NCI-H748 (cell line): Measurements from ENCODE around the gene SCNN1G.
A peak's percentile ranks its signal among the peaks of the same experiment; 100 is the strongest.
"Not testable (repeated sequence)": the region's sequence is repeated elsewhere in the genome, so short reads cannot be mapped to it uniquely, and the experiment has no call there.

ENCODE experiments used
- DNase-seq: peaks from one replicate; lab custom pipeline; 2025; ENCODE audit not compliant: unreplicated experiment; lab: John Stamatoyannopoulos, UW

The SCNN1G gene

GRCh38 chr16:23182679-23183542 is at the start of gene SCNN1G:
TSS of gene SCNN1G (plus strand) at chr16:23182745. CDS start at chr16:23186272, 3,527 bp downstream.
- DNase-seq, result peak; percentile 44

- DNase-seq, result no peak
These were observed 49.6 kb upstream of the SCNN1G start for GRCh38 chr16:23132775-23133463.

DNA sequence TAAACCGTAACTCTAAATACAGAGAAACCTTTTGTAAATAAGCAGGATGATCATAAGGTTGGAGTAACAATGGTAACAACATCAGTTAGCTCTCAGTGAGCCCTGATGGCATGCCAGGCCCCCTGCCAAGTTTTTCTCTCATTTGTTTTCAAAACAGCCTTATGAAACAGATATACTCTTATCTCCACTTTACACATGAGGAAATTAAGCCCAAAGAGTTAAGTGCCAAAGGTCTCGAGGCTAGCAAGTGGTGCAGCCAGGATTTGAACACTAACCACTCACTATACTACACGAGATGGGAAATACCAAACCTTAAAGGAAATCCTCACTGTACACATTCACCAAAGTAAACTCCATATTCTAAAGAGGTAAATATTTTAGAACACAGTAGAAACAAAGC is 48.3 kb upstream of the SCNN1G start:
- no peak for DNase-seq

DNA sequence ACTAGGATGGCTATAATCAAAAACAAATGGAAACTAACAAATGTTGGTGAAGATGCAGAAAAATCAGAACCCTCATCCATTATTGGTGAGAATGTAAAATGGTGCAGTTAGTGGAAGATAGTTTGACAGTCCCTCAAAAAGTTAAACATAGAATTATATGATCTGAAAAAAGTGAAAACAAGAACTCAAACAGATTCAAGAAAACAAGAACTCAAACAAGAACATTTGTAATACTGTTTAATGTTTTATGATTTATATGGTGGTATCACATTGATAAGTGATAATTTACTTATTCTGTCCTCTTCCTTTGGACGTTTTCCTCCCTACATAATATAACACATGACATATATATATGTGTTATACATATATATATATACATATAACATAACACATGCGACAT is 45.3 kb upstream of the SCNN1G start:
- no peak for DNase-seq

DNA sequence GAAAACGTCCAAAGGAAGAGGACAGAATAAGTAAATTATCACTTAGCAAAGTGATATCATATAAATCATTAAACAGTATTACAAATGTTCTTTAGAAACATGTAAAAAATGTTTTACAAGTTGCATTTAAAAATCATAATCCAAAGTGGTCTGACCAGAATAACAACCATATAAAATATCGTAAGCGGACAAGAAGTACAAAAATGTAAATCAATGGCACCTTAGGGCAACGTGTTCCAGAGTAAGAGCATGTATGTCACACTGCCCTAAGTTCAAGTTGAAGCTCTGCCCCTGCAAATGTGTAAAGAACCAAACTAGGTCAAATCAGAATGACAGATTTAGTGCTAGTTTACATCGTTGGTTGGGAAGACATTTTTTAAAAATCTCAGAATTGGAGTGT is 44.7 kb upstream of the SCNN1G start:
- no peak for DNase-seq

- DNase-seq, result no peak
These were observed 42.4 kb upstream of the SCNN1G start for GRCh38 chr16:23140107-23140506.

DNA sequence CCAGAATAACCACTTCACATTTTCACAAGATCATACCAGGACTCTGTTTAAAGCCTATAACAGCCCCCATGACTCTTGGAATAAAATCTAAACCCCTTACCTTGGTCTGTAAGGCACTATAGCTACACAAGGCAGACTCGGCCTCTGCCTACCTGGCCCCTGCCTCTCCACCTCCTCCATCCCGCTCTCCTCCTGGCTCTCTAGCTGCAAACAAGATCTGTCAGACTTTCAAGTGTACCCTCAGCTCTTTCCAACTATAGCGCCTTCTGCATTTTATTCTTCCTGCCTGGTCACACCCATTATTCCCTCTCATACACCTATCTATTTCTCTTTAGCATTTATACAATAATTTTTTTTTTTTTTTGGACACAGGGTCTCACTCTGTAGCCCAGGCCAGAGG is 41.5 kb upstream of the SCNN1G start:
- DNase-seq, result no peak

- DNase-seq, result no peak
These were observed 41.0 kb upstream of the SCNN1G start for GRCh38 chr16:23141500-23141899.

DNA sequence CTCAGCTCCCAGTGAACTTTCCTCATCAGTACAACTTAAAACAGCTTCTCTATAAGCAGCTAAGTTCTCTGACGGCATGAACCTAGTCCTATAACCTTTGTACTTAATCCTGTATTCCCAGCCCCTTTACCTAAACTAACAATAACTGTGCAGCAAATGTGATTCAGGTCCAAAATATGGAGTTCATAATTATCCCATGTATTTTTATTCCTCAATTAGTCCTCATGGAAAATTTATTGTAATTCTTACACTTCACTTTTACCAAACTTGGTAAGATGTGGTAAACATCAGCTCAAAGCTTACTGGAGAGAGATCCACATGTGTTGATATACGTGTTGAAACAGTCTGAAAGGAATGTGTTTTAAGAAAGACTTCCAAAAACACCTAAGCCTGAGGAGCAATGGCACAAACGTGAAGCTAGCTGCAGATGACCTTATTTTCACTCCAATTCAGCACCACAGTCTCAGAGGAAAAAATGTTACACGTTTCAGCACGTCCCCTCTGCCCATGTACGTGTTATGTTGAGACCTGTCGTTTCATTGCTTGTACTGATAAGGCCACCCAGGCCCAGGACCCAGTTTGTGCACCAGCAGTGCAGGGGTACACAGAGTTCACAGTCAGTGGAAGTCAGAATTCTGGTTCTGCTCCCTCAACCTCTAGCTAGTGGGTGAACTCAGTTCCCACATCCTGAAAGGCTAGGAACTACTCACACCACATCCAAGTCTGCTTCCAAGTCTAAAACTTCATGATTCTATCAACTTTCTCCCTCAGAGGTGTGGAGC is 40.4 kb upstream of the SCNN1G start:
- no peak for DNase-seq

DNA sequence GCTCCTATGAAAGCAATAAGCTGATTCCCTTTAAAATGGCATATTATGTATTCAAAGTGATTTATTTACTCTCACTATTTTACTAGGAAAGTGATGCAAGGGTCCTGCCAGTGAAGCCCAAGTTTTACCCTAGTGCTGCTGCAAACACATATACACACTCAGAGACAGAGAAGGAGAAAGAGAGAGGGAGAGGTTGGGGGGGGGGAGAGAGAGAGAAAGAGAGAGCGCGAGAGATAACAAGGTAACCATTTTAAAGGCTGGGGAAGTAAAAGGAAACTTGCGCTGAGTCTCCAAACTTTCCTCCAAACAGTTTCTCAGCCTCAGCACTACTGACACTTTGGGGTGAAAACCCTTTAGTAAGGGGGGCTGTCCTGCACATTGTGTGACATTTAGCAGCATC is 39.2 kb upstream of the SCNN1G start:
- DNase-seq, result no peak

- not testable (repeated sequence) for DNase-seq
These were observed 38.2 kb upstream of the SCNN1G start for GRCh38 chr16:23144393-23144792.

GRCh38 chr16:23145186-23145585 is 37.4 kb upstream of the SCNN1G start:
- DNase-seq, result peak; percentile 19

GRCh38 chr16:23145608-23146007 is 36.9 kb upstream of the SCNN1G start:
- DNase-seq, result no peak

GRCh38 chr16:23146877-23147601 is 35.5 kb upstream of the SCNN1G start:
- no peak for DNase-seq

DNA sequence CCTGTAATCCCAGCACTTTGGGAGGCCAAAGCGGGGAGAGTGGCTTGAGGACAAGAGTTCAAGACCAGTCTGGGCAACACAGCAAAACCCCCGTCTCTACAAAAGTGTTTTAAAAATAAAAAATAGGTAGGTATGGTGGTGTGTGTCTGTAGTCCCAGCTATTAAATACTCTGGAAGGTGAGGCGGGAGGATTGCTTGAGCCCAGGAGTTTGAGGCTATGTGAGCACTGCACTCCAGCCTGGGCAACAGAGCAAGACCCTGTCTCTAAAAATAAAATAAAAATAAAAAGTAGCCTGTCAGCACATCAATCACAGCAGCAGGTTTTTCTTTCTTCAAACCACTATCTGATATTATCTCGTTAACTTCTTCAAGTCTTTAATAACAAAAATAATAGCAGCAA is 34.9 kb upstream of the SCNN1G start:
- DNase-seq, result no peak

DNA sequence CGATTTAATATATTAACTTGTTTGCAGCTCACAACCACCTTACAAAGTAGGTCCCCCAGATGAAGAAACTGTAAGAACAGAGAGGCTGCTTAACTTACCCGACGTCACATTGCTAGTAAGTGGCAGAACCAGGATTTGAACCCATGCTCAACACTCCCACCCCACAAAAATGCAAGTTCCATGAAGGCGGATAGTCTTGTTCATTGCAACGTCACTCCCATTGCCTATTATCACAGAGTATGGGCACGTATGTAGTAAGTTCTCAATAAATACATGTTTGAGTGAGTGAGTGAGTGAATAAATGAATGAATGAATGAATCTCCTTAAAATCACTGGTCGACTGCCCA is 34.4 kb upstream of the SCNN1G start:
- DNase-seq, result no peak

DNA sequence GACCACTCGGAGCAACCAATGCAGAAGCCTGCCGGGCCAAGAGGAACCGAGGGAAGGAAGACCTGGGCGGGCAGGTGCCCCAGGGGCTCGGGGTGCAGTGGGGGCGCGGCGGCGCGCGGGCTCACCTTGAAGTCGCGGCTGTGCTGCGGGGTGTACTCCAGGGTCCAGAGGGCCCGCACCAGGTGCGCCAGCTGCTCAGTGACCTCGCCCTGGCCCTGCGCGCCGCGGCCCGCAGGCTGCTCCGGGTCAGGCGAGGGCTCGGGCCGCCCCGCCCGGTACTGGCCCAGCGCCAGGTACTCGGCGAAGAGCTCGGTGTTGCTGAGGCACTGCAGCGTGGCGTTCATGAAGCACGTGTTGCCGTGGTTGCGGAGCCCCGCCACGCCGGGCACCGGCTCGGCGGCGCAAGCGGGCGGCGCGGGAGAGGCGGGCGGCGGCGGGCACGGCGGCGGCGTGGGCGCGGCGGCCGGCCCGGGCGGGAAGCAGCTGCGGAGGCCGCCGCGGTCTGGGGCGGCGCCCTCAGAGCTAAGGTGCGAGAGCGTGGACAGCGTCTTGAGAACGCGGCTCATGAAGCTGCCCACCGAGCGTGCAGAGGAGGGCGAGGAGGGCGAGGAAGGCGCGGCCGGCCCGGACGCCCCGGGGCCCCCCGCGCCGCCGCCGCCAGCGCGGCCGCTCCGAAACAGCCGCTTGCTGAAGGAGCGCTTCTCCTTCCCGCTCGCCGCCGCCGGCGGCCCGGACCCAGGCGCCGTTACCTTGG is 33.9 kb upstream of the SCNN1G start:
- DNase-seq, result peak; percentile 61

DNA sequence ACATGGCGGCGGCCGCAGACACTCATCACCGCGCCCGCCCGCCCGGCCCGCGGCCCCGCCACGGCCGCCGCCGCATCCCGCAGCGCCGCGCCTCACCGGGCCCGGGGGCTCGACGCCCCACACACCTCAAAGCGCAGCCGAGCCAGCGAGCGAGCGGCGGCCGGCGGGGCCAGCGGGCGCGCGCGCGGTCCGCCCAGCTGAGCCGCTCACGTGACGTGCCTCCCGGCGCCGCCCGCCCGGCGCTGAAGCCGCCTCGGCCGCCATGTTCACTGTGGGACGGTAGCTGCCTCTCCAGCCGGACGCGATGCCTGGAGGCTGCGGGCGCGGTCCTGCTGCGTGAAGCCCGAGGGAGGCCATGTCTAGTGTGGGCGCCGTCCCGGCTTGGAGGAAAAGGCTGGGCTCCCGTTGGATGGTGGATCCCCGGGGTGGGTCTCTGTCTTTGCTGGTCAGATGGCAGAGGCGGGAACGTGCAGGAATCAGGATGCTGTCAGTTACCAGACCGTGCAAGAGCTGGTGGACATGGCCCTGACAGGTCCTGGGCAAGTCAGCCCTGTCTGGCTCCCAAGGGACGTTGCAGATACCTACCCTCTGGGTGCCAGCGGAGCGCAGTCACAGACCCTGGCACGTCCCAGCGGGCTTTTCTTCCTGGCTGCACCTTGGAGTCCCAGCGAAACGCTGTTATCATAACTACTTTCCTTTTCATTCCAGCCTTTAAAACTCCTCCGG is 33.1 kb upstream of the SCNN1G start, which contains the start of gene USP31:
USP31 (minus strand) TSS at position 186 of the 726 bp plus-strand sequence; CDS start at position 4, 182 bp downstream.
- DNase-seq, result peak; percentile 96

DNA sequence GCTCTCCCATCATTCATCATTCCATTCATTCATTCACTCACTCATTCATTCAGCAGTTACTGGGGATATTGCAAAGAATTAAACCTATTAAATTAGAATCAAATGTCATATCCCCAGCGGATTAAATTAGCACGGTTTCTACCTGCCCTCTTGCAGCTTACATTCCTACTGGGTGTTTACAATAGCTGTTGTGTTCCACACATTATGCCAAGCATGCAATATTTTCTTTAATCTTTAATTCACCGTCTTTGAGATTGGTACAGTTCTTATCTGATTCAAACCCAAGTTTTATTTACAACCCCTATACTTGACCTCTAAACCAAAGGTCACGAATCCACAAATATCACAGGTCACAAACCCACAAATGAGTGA is 32.6 kb upstream of the SCNN1G start:
- no peak for DNase-seq
